ENCODE results near the gene TDRD1. TPM values are rescaled to one million over a fixed set of nuclear protein-coding genes. Genes with fewer than 3 reads are reported as not detected.

TDRD1 gene
- total RNA-seq, 4 donors from 2014 or later = under 0.01 to 1.3 TPM; not detected in 2

GRCh38 chr10:114221235-114221634 is 42.1 kb downstream of the TDRD1 start:
- 75 to 80% methylated on average over 4 of the region's 4 CpGs for WGBS, 2 donors
- Histone ChIP-seq H3K27me3 (peaks cover 0 to 13% (median 0%) of the 10 kb centered on the region in 4 donors), H3K4me1 (no peaks in the 10 kb centered on the region), H3K27ac (no peak overlapping the region), H3K4me3 (no peak overlapping the region), H3K9me3 (no peaks in the 10 kb centered on the region), H3K36me3 (no peaks in the 10 kb centered on the region)
- TF ChIP-seq CTCF (IDR thresholded peaks at IDR 0.05) = no peak
- no peak for TF ChIP-seq POLR2A (IDR thresholded peaks at IDR 0.05)
- intact Hi-C loops (cut with DNase I) = no loop called here
- DNase-seq = no peak

- TF ChIP-seq POLR2A (IDR thresholded peaks at IDR 0.05) = no peak
- TF ChIP-seq CTCF (IDR thresholded peaks at IDR 0.05) = no peak
- no peak for DNase-seq
- intact Hi-C loops (cut with DNase I) = no loop called here
- 75 to 79% methylated on average over 3 to 4 of the region's 4 CpGs for WGBS, 2 donors
- no peaks in the 10 kb centered on the region for H3K36me3 ChIP-seq
- H3K27me3 ChIP-seq = peaks cover 0 to 14% (median 0%) of the 10 kb centered on the region in 4 donors
- H3K9me3 ChIP-seq = no peaks in the 10 kb centered on the region
- no peak overlapping the region for H3K27ac ChIP-seq
- H3K4me3 ChIP-seq = no peak overlapping the region
- no peaks in the 10 kb centered on the region for H3K4me1 ChIP-seq
These were observed 43.9 kb downstream of the TDRD1 start for GRCh38 chr10:114223066-114223465.

- no peaks in the 10 kb centered on the region for H3K9me3 ChIP-seq
- H3K4me1 ChIP-seq = no peaks in the 10 kb centered on the region
- H3K4me3 ChIP-seq = no peak overlapping the region
- intact Hi-C loops (cut with DNase I) = no loop called here
- no peak overlapping the region for H3K27ac ChIP-seq
- no peak for DNase-seq
- 56 to 63% methylated on average over 3 of the region's 3 CpGs for WGBS, 2 donors
- no peak for TF ChIP-seq CTCF (IDR thresholded peaks at IDR 0.05)
- TF ChIP-seq POLR2A (IDR thresholded peaks at IDR 0.05) = no peak
- peaks cover 0 to 16% (median 0%) of the 10 kb centered on the region in 4 donors for H3K27me3 ChIP-seq
- H3K36me3 ChIP-seq = no peaks in the 10 kb centered on the region
These were observed 49.0 kb downstream of the TDRD1 start for GRCh38 chr10:114228156-114228555.

- Histone ChIP-seq H3K4me3 (no peak overlapping the region), H3K27me3 (peaks cover 0 to 51% (median 0%) of the 10 kb centered on the region in 4 donors), H3K4me1 (no peaks in the 10 kb centered on the region), H3K9me3 (no peaks in the 10 kb centered on the region), H3K36me3 (no peaks in the 10 kb centered on the region), H3K27ac (no peak overlapping the region)
- 68 to 75% methylated on average over 4 of the region's 4 CpGs for WGBS, 2 donors
- no peak for DNase-seq
- TF ChIP-seq CTCF (IDR thresholded peaks at IDR 0.05) (no peak), POLR2A (IDR thresholded peaks at IDR 0.05) (no peak)
- intact Hi-C loops (cut with DNase I) = no loop called here
These were observed 53.5 kb downstream of the TDRD1 start for GRCh38 chr10:114232561-114233176.

- Histone ChIP-seq H3K36me3 (no peaks in the 10 kb centered on the region), H3K9me3 (no peaks in the 10 kb centered on the region), H3K27me3 (peaks cover 0 to 53% (median 0%) of the 10 kb centered on the region in 4 donors), H3K27ac (no peak overlapping the region), H3K4me1 (peaks cover 0 to under 1% (median 0%) of the 10 kb centered on the region in 3 donors), H3K4me3 (no peak overlapping the region)
- no peak for DNase-seq
- 44 to 51% methylated on average over 4 to 6 of the region's 6 CpGs for WGBS, 2 donors
- intact Hi-C loops (cut with DNase I) = no loop called here
- TF ChIP-seq CTCF (IDR thresholded peaks at IDR 0.05) = no peak
- TF ChIP-seq POLR2A (IDR thresholded peaks at IDR 0.05) = no peak
These were observed 54.3 kb downstream of the TDRD1 start for GRCh38 chr10:114233482-114233881.

Measured in esophagus squamous epithelium (tissue), 5 donors.